Jurkat, Clone E6-1 (cell line): Measurements from ENCODE around the gene MZT2B.
"Not testable (repeated sequence)": the region's sequence is repeated elsewhere in the genome, so short reads cannot be mapped to it uniquely, and the experiment has no call there.

Experiments
- DNase-seq: peaks from one replicate; pipeline ENCODE4 v3.0.0-alpha.2; 2011; ENCODE audit warnings: low read depth, low spot score
- H3K4me3 ChIP-seq: 2 replicates; pipeline ENCODE4 v1.5.1; 2011; ENCODE audit warnings: mild to moderate bottlenecking, low read length, control low read depth, moderate library complexity

The MZT2B gene

GRCh38 chr2:130151145-130151512 lies 30.9 kb upstream of the MZT2B start:
- not testable (repeated sequence) for H3K4me3 ChIP-seq, DNase-seq

- not testable (repeated sequence) for H3K4me3 ChIP-seq, DNase-seq
Observed at GRCh38 chr2:130152136-130152815, 29.8 kb upstream of the MZT2B start.

GRCh38 chr2:130152816-130153595 lies 29.1 kb upstream of the MZT2B start:
- H3K4me3 ChIP-seq, result no peak overlapping the region
- DNase-seq, result no peak

- H3K4me3 ChIP-seq, DNase-seq: not testable (repeated sequence)
Observed at GRCh38 chr2:130153721-130154422, 28.2 kb upstream of the MZT2B start.

GRCh38 chr2:130154423-130154770 lies 27.7 kb upstream of the MZT2B start:
- H3K4me3 ChIP-seq, DNase-seq: not testable (repeated sequence)

- no peak overlapping the region for H3K4me3 ChIP-seq
- DNase-seq, result no peak
Observed at GRCh38 chr2:130154773-130155765, 27.0 kb upstream of the MZT2B start.

- DNase-seq, result peak; percentile 7
- H3K4me3 ChIP-seq, result not testable (repeated sequence)
Observed at GRCh38 chr2:130155956-130156623, 26.0 kb upstream of the MZT2B start.

GRCh38 chr2:130156624-130157004 lies 25.4 kb upstream of the MZT2B start:
- no peak overlapping the region for H3K4me3 ChIP-seq

GRCh38 chr2:130157354-130157753 lies 24.7 kb upstream of the MZT2B start:
- DNase-seq, result peak; percentile 37
- H3K4me3 ChIP-seq, result not testable (repeated sequence)

More at GRCh38 chr2:130156624-130157004, 25.4 kb upstream of the MZT2B start:
- no peak for DNase-seq

GRCh38 chr2:130157825-130158514 lies 24.1 kb upstream of the MZT2B start:
- not testable (repeated sequence) for DNase-seq, H3K4me3 ChIP-seq

- no peak for DNase-seq
Observed at GRCh38 chr2:130158631-130159030, 23.4 kb upstream of the MZT2B start.

GRCh38 chr2:130159376-130159775 lies 22.7 kb upstream of the MZT2B start:
- not testable (repeated sequence) for H3K4me3 ChIP-seq, DNase-seq

More at GRCh38 chr2:130158631-130159030, 23.4 kb upstream of the MZT2B start:
- H3K4me3 ChIP-seq, result no peak overlapping the region

- DNase-seq, result no peak
- H3K4me3 ChIP-seq, result no peak overlapping the region
Observed at GRCh38 chr2:130160131-130160530, 21.9 kb upstream of the MZT2B start.

- DNase-seq, H3K4me3 ChIP-seq: not testable (repeated sequence)
Observed at GRCh38 chr2:130160838-130161705, 21.0 kb upstream of the MZT2B start.

GRCh38 chr2:130162486-130162885 lies 19.6 kb upstream of the MZT2B start:
- DNase-seq, H3K4me3 ChIP-seq: not testable (repeated sequence)

- no peak for DNase-seq
- no peak overlapping the region for H3K4me3 ChIP-seq
Observed at GRCh38 chr2:130162968-130163367, 19.1 kb upstream of the MZT2B start.
